HepG2 (cell line): Measurements from ENCODE around the gene OR52K1. TPM values are rescaled to one million over a fixed set of nuclear protein-coding genes. Genes with fewer than 3 reads are reported as not detected.

Experiments used
- ATAC-seq: fragments of 200-7000 bp; cut with Tn5 transposase; 3 replicates; pipeline ENCODE4 v1.9.1; 2020; ENCODE audit warnings: mild to moderate bottlenecking, moderate library complexity
- BruUV-seq: library from RNA; stranded (reverse); fragments of 400-500 nt; replicated peaks from 2 replicates; lab custom pipeline; 2021; lab: Mats Ljungman, UMichigan
- CTCF ChIA-PET: fragments of 300-600 bp; formaldehyde crosslinking; extraction: SDS; loops from one replicate; lab custom pipeline; 2021; ENCODE audit warnings: low total read pairs, inconsistent platforms, low intra/inter-chr PET ratio; lab: Yijun Ruan, JAX
- POLR2A ChIA-PET: fragments of 350-600 bp; sonication (Branson Sonifier 250); formaldehyde crosslinking; loops from one replicate; lab custom pipeline; 2020; ENCODE audit warnings: antibody characterized with exemption, inconsistent platforms; lab: Yijun Ruan, JAX
- DNase-seq: peaks from one replicate; pipeline ENCODE4 v3.0.0-alpha.2; 2015; ENCODE audit warnings: low spot score
- FAIRE-seq: peaks from 3 replicates; lab custom pipeline; 2011; peaks lifted over from hg19 to GRCh38; lab: Jason Lieb, UNC
- H2AFZ ChIP-seq: one replicate; pipeline ENCODE4 v1.6.1; 2011; ENCODE audit warnings: low read length, inconsistent platforms
- H3K27ac ChIP-seq: fragments of 300-600 bp; 3 replicates; pipeline ENCODE4 v1.8.0; 2011; ENCODE audit warnings: mixed run types, mild to moderate bottlenecking, mixed read lengths, low read length, inconsistent platforms; ENCODE audit not compliant: insufficient read depth; ENCODE audit errors: extremely low read length
- H3K27me3 ChIP-seq, 2 experiments: fragments of 200-600 bp in 1 of 2; 2 replicates in 1 of 2; 3 replicates in 1 of 2; pipeline versions ENCODE4 v1.6.0 to v1.8.0; 2011; ENCODE audit warnings: low read length in 2 of 2, mild to moderate bottlenecking in 2 of 2, moderate library complexity in 2 of 2, inconsistent platforms in 1 of 2; ENCODE audit not compliant: insufficient read depth in 2 of 2, control insufficient read depth in 1 of 2
- H3K36me3 ChIP-seq, 2 experiments: fragments of 200-600 bp in 1 of 2; replicated peaks in 1 of 2; 2 replicates in 1 of 2; 3 replicates in 1 of 2; pipeline versions ENCODE4 v1.5.1 to v1.8.0; 2011; ENCODE audit warnings: low read length in 2 of 2, inconsistent platforms in 1 of 2; ENCODE audit not compliant: insufficient read depth in 2 of 2, control insufficient read depth in 1 of 2
- H3K4me1 ChIP-seq: 2 replicates; pipeline ENCODE4 v1.5.1; 2012; ENCODE audit warnings: low read length, inconsistent platforms; ENCODE audit not compliant: insufficient read depth
- H3K4me2 ChIP-seq: 2 replicates; pipeline ENCODE4 v1.6.0; 2011; ENCODE audit warnings: low read depth, low read length, inconsistent platforms
- H3K4me3 ChIP-seq, 3 experiments: fragments of 200-600 bp in 1 of 3; sonication (generic), shearing (Covaris generic) in 1 of 3; replicated peaks in 1 of 3; 2 replicates each; pipeline ENCODE4 v1.5.1; 2011 to 2016; ENCODE audit warnings: low read length in 3 of 3, inconsistent platforms in 2 of 3, low read depth in 2 of 3, mild to moderate bottlenecking in 2 of 3, control low read depth in 1 of 3, mixed read lengths in 1 of 3; ENCODE audit not compliant: insufficient read depth in 1 of 3
- H3K79me2 ChIP-seq: one replicate; pipeline ENCODE4 v1.6.1; 2011; ENCODE audit warnings: low read length, inconsistent platforms; ENCODE audit not compliant: insufficient read depth
- H3K9ac ChIP-seq: 2 replicates; pipeline ENCODE4 v1.6.0; 2011; ENCODE audit warnings: mild to moderate bottlenecking, low read depth, low read length, inconsistent platforms; ENCODE audit not compliant: insufficient read depth
- H3K9me3 ChIP-seq: 2 replicates; pipeline ENCODE4 v1.5.1; 2012; ENCODE audit warnings: mild to moderate bottlenecking, low read length
- H4K20me1 ChIP-seq: 2 replicates; pipeline ENCODE4 v1.6.0; 2011; ENCODE audit warnings: inconsistent platforms, mild to moderate bottlenecking, low read length, moderate library complexity; ENCODE audit not compliant: insufficient read depth
- MTF2 ChIP-seq: sonication (generic); formaldehyde crosslinking; IDR thresholded peaks from 2 replicates; pipeline ENCODE4 v1.5.0; 2020; ENCODE audit warnings: missing genetic modification reagents, borderline replicate concordance
- POGZ ChIP-seq: sonication (generic); formaldehyde crosslinking; IDR thresholded peaks from 2 replicates; pipeline ENCODE4 v1.4.0; 2020; ENCODE audit warnings: mild to moderate bottlenecking, missing genetic modification reagents
- RELA ChIP-seq: sonication (generic); formaldehyde crosslinking; IDR thresholded peaks from 2 replicates; pipeline ENCODE4 v1.4.0; 2020; ENCODE audit warnings: missing genetic modification reagents
- RORA ChIP-seq: sonication (generic); formaldehyde crosslinking; IDR thresholded peaks from 2 replicates; pipeline ENCODE4 v1.5.0; 2020; ENCODE audit warnings: mild to moderate bottlenecking, missing genetic modification reagents, moderate library complexity
- TFE3 ChIP-seq: IDR thresholded peaks from 2 replicates; pipeline ENCODE4 v1.6.1; 2016
- ZNF24 ChIP-seq: fragments of 450-650 bp; IDR thresholded peaks from 2 replicates; pipeline ENCODE4 v1.6.1; 2017; ENCODE audit warnings: antibody characterized with exemption, mild to moderate bottlenecking
- ZNF276 ChIP-seq: sonication (generic); formaldehyde crosslinking; IDR thresholded peaks from 2 replicates; pipeline ENCODE4 v1.4.0; 2020; ENCODE audit warnings: mild to moderate bottlenecking, low read depth, missing genetic modification reagents
- WGBS: methylation state at CpG from one replicate; pipeline ENCODE4 v1.1.6; 2017; ENCODE audit warnings: low lambda C conversion rate; 5-methylcytosine and 5-hydroxymethylcytosine counted together
- in situ Hi-C: cut with HindIII; loops from 2 replicates; pipeline ENCODE4 v1.10.0; 2017; ENCODE audit warnings: low pct_unique_long_range_greater_than_20kb; ENCODE audit not compliant: extremely low pct_ligation_motif_present
- intact Hi-C: fragments of 100-400 bp; cut with micrococcal nuclease; formaldehyde crosslinking; loops from one replicate; pipeline ENCODE4 v1.10.0; 2022; ENCODE audit not compliant: unreplicated experiment
- polyA plus RNA-seq, 8 experiments: library from polyadenylated mRNA; depleted of rRNA in 3 of 8; stranded (reverse) in 7 of 8; unstranded in 1 of 8; fragments of >200 nt; fragmentation: Illumina TruSeq in 4 of 8; extraction: Trizol in 4 of 8; gene quantifications; 2 replicates each; pipeline versions ENCODE4 v1.2.1 to v1.2.3, GENCODE V29; 2011 to 2016; ENCODE audit warnings: low read depth in 4 of 8, missing spikeins in 1 of 8, mixed read lengths in 1 of 8; ENCODE audit not compliant: insufficient read depth in 1 of 8
- total RNA-seq, 5 experiments: library from RNA; depleted of rRNA; stranded (reverse); fragments of >200 nt; fragmentation: Illumina TruSeq; extraction: Trizol; gene quantifications; 2 replicates each; pipeline ENCODE4 v1.2.3, GENCODE V29; 2016; ENCODE audit warnings: low read depth in 1 of 5

The OR52K1 gene
- total and polyA plus RNA-seq, 2 of the 13 experiments (the other 11 are each of a cell fraction or from before 2014, with no cell fraction given) = not detected

- intact Hi-C loops = no loop called here
- no peak overlapping the region for H3K27ac ChIP-seq
- POLR2A ChIA-PET = no interaction called here
- H3K9ac ChIP-seq = no peak overlapping the region
- no peaks in the 10 kb centered on the region for H3K9me3 ChIP-seq
- WGBS = 0% methylated on average over 1 of the region's 1 CpG
- no peak overlapping the region for H3K4me3 ChIP-seq
- H4K20me1 ChIP-seq = no peaks in the 10 kb centered on the region
- no TSS peak for BruUV-seq
- no peaks in the 10 kb centered on the region for H3K36me3 ChIP-seq
- H3K4me1 ChIP-seq = no peaks in the 10 kb centered on the region
- no peak overlapping the region for H2AFZ ChIP-seq
- TF ChIP-seq RORA (CRISPR knock-in tag) (no peak), ZNF24 (no peak), TFE3 (CRISPR knock-in tag) (no peak), POGZ (CRISPR knock-in tag) (no peak), ZNF276 (CRISPR knock-in tag) (no peak), RELA (CRISPR knock-in tag) (no peak), MTF2 (CRISPR knock-in tag) (no peak)
- FAIRE-seq (no peak), ATAC-seq (no peak), DNase-seq (no peak)
- no peak overlapping the region for H3K4me2 ChIP-seq
- in situ Hi-C loops = no loop called here
- no peaks in the 10 kb centered on the region for H3K79me2 ChIP-seq
- peaks cover 0 to 2% of the 10 kb centered on the region in 2 experiments; a peak in 1 of 5 replicates for H3K27me3 ChIP-seq
- CTCF ChIA-PET = no interaction called here
Measured at GRCh38 chr11:4436411-4436810, 46.0 kb upstream of the OR52K1 start.
